8988T (cell line): Measurements from ENCODE around the gene NEUROD2.

Experiments
- DNase-seq: peaks from one replicate; pipeline ENCODE4 v3.0.0; 2011

NEUROD2 gene

DNA sequence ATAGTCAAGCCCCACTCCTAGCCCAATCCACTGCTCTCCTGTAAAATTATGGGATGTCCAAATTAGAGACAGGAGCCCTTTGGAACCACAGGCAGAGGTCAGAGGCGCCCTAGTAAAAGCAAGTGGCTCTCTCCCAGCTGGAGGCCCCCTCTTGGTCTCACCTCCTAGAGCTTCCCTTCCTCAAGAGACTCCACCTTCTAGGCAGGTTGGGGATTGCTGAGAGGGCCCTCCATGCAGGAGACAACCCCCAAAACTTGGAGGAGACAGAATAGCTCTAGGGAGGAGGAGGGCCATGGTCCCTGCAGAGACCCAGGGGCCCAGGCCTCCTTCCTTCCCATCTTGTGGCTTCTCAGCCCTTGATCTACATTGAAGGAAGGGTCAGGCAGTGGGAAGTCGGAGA, 29.4 kb downstream of the NEUROD2 start:
- DNase-seq, result no peak

DNA sequence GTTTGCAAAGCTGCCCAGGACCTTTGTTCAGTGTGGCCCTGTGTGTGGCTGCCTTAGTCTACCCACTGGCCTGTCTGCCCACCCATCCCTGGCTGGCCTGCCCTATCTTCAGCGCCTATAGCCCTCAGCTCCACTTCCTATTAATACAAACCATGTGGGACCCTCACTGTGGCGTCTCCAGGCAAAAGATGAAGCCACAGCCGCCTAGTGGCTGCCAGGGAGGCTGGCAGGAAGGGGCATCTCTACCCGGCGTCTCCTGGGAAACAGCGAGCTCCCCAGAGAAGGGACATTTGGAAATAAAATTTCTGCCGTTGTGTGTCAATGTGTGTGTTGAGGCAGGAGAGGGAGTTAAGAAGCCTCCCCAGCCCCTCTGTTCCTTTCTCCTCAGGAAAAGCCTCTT, 31.5 kb downstream of the NEUROD2 start:
- DNase-seq, result peak; percentile 86

DNA sequence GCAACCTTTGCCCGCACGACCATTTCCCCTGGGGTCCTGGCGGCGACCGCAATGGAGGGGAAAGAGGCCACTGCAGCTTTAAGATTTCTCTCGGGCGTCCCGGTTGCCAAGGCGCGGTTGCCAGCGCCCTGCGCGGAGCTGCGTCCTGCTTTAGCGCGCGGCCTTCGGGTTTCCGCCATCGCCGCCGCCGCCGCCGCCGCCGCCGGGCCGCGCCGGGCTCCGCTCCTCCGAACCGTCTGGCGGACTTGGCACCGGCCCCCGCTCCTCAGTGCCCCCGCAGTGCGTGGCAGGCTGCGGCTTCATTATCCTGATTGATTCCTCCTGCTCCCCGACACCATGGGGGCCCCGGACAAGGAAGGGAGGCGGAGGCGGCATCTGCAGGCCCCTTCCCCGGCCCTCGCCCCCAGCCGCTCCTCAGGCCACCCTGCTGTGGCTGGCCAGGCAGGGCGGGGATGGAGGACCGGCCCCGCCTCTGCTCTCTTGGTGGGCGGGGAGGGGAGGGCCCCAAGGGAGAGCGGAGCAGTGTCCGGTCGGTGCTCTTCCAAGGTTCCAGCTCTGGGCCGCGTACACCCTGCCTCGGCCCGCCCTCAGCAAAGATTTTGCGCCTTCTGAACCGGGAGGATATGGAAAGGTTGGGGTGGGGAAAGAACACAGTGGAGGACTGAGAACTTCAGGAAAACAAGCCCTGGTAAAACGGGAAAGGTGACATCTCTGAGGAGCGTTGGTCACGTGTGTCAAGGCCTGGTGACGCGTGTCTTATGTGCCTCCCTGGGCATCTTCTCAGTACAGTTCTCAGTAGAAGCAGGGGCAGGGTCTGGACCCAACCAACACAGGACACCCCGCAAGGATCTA, 34.0 kb downstream of the NEUROD2 start:
- peak; percentile 87 for DNase-seq

DNA sequence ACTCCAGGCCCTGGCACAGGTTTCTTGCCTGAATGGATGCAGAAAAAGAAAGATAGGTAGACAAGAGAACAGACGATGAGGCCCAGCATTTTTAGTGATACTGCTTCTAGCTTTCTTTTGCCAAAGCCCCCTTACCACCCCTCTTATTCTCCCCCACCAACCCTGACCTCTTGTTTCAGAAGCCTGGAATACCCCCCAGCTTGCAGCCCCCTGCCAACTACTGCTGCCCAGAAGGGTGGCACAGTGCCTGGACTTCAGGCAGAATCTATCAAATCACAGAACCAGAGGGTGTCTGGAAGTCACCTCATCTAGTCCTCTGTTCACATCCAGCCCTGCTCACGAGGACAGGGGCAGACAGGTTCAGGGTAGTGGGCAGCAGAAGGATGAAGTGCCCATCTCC, 35.6 kb downstream of the NEUROD2 start:
- no peak for DNase-seq

DNA sequence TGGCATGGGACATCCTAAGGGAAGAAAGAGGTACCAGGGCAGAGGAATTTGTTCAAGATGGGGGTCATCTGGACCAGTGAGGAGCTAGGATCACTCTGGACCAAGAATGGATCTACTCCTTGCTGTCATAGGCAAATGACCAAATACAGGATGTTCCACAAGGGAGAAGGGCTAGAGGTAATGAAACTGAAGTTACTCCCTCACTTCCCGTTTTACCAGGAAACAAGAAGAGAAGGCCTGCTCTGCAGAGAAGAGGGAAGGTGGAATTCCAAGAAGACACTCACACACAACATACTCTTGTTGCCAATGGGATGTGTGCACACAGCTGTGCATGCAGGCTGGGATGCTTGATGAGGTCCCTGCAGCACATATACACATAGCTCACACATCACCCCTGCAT, 38.6 kb downstream of the NEUROD2 start:
- DNase-seq, result no peak

DNA sequence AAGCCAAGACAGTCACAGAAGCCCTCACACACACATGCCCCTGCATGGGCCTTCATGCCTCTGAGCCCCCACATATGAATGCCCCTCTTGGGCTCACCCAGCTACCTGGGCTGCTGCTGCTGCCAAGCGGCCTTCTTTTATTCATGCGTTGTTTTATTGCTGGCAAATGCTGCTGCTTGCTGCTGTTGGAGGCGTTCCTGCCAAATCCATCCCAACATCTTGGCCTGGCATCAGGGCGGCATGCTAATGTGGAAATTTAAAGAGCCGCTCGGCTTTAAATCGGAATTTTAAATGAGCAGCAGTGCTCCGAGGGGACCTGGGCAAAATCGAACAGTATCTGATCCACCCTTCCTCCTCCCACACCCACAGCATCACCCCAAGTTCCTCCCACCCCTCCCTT, 39.0 kb downstream of the NEUROD2 start:
- DNase-seq, result no peak

DNA sequence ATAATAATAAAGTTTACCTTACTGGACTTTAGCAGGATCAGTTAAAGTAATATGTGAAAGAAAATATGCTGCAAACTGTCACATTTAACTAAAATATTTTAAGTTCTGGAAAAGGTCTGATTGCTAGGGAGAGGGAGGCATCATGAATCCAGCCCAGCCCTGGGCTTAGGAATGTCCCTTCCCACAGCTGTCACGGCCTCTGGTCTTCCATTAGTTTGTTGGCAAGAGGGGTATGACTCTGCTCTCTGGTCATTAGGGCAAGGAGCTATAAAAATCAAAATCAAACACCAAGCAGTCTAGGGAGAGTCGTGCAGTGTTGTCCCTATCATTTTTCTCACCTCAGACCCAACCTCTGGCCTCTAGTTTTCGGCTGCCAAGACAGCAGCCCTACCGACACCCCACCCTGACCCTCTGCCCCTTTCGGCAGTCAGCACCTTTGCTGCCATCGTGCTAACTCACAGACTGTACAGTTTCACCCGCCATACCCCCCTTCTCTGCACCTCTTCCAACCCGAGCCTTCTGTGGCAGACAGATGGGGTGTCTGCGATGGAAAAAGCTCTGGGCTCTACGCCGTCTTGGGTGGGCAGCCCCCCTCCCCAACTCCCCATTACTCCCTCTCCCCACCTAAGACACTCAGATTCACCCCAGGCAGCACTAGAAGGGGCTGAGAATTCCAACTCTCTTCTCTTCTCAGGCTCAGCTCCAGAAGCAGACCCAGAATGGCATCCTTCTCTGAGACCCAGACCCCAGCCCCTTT, 41.4 kb downstream of the NEUROD2 start:
- DNase-seq, result no peak

DNA sequence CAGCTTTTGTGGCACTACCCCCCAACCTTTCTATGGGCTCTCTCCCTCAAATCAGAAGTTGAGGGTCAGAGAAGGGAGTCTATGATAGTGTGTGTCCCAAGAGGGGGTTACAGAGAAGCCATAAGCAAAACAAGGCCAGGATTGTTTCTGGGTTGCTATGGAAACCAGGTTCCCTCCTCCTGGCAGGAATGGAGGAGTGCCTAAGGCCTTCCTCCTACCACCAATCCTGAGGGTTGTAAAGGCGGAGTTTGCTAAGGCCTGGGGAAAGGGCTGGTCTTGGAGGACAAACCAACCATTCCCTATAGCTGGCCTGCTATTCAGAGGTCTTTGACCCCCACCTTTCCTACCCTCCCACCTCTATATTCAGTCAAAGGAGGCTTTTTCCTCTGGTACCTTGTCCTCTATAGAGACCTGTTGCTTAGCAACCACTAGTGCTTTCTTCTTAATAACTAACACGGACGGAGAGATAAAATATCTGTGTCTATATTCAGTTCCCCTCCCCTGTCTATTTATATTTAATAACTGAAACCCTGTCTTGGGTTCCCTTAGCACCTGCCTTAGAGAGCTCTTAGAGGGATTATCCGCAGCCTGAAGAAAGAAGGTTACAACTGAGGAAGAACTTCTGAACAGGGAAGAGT, 43.4 kb downstream of the NEUROD2 start:
- DNase-seq, result no peak

DNA sequence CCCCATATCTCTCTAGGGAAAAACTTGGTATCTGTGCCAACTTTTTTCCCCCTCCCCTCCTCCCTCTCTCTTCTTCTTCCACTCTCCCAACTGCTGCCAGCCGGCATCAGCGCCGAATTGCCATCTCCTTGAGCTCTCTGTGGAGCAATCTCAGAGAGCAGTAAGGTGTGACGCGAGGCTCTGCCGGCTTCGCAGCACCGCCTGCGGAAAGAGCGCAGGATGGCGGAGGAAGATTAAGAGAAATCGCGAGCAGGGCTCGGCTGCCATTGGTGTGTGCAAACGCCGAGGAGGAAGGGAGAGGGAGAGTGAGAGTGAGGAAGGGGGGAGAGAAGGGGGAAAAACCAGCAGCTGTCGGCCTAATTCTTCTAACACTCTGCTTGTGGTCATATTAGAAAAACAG, 44.2 kb downstream of the NEUROD2 start:
- DNase-seq, result no peak

DNA sequence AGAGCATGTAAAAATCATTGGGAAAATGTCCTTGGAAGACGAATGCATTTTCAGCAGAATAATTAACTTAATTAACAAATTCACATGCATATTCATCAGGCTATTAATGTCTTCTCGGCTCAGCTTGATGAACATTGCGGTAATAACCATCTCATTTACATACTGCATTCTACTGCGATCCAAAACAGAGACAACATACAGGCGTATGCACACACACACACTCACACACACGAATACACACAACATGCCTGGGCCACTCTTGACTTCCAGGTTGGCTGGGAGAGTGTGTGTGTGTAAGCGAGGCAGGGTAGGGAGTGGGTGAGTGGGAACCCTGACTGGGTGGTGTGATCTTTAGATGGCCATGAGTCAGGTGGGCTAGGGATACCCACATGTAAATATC, 44.7 kb downstream of the NEUROD2 start:
- no peak for DNase-seq

DNA sequence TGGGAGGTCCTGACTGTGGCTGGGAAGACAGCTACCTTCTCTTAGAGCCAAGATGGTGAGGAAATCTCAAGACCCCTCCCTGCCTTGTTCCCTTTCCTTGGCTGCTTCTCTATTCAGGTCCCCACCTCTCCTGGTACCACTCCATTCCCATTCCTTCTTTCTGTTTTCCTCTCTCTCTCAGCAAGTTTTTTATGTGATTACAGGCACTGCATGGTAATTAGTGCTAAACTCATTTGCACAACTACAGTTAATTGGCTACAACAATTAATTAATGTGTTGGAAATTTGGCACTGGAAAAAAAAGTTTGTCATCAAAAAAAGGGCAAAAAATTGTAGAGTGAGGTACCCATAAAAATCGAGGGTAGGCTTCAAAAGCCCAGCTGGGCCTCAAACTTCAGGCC, 45.3 kb downstream of the NEUROD2 start:
- no peak for DNase-seq

DNA sequence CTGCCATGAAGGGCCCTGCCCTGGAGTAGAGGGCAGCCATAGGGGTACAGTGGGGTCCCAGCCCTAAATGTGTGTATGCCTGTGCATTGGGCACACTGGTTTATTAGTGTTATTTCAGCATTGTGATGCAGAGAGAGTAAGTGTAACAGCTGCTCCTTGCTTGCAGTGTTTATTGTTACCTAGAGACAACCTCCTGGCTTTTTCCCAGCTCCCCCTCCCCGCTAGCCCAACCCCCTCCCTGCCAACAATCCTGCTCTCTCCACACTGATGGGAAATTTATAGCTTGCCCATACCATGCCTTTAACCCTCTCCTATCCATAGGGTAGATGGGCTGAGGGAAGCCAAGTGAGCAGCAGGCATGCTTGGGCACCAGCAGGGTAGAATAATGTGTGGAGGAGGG, 51.3 kb downstream of the NEUROD2 start:
- no peak for DNase-seq

DNA sequence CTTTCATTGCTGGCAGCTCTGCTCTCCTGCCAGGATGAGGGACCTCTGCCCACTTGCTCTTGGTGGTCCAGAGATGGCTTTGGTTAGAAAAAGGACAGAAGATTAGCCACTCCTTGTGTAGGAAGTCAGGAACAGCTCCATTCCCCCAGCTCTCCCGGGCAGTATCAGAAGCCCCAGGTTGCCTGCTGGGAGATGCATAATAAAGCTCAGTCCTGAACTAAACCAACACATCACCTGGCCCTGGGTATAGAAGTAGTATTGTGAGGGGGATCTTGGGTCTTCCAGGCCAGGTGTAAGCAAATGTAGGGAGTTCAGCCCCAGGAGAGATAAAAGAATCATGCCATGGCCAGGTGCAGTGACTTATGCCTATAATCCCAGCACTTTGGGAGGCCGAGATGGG, 52.4 kb downstream of the NEUROD2 start:
- DNase-seq, result no peak
